Fibroblast of lung (primary cell): ENCODE results near the gene GDF15. TPM values are rescaled to one million over a fixed set of nuclear protein-coding genes. Genes with fewer than 3 reads are reported as not detected.
A peak's percentile ranks its signal among the peaks of the same experiment; 100 is the strongest.

Experiments
- DNase-seq, 2 donors: peaks; one replicate each; pipeline versions ENCODE4 v3.0.0 to v3.0.0-alpha.2; 2010; ENCODE audit warnings: low read depth in 2 of 2
- H2AFZ ChIP-seq: 2 replicates; pipeline ENCODE4 v1.5.1; 2012; ENCODE audit warnings: low read length, control low read depth, inconsistent platforms
- H3K27ac ChIP-seq: 2 replicates; pipeline ENCODE4 v1.5.1; 2011; ENCODE audit warnings: low read length, control low read depth; ENCODE audit not compliant: insufficient read depth
- H3K27me3 ChIP-seq: 2 replicates; pipeline ENCODE4 v1.5.1; 2011; ENCODE audit warnings: mild to moderate bottlenecking, low read length; ENCODE audit not compliant: control insufficient read depth, insufficient read depth
- H3K36me3 ChIP-seq: 2 replicates; pipeline ENCODE4 v1.5.1; 2011; ENCODE audit warnings: low read length; ENCODE audit not compliant: control insufficient read depth, insufficient read depth
- H3K4me1 ChIP-seq: 2 replicates; pipeline ENCODE4 v1.5.1; 2011; ENCODE audit warnings: low read length; ENCODE audit not compliant: control insufficient read depth, insufficient read depth; ENCODE audit errors: extremely low read depth
- H3K4me2 ChIP-seq: 2 replicates; pipeline ENCODE4 v1.5.1; 2011; ENCODE audit warnings: low read length, control low read depth; ENCODE audit not compliant: insufficient read depth; ENCODE audit errors: extremely low read depth
- H3K4me3 ChIP-seq, 4 experiments: fragments of 200-600 bp in 1 of 4; sonication (generic) in 1 of 4; replicated peaks in 1 of 4; 2 replicates each; pipeline ENCODE4 v1.5.1; 2011 to 2016; ENCODE audit warnings: low read length in 4 of 4, low read depth in 3 of 4, mild to moderate bottlenecking in 3 of 4, control low read depth in 2 of 4, inconsistent platforms in 1 of 4, mixed read lengths in 1 of 4; ENCODE audit not compliant: insufficient read depth in 1 of 4; ENCODE audit errors: control extremely low read depth in 1 of 4
- H3K79me2 ChIP-seq: 2 replicates; pipeline ENCODE4 v1.5.1; 2012; ENCODE audit warnings: mild to moderate bottlenecking, low read length, inconsistent platforms; ENCODE audit not compliant: control insufficient read depth, insufficient read depth
- H3K9ac ChIP-seq: 2 replicates; pipeline ENCODE4 v1.5.1; 2011; ENCODE audit warnings: mild to moderate bottlenecking, low read length, control low read depth; ENCODE audit not compliant: insufficient read depth
- H3K9me3 ChIP-seq: 2 replicates; pipeline ENCODE4 v1.5.1; 2012; ENCODE audit warnings: low read depth, low read length; ENCODE audit not compliant: control insufficient read depth, insufficient read depth
- H4K20me1 ChIP-seq: 2 replicates; pipeline ENCODE4 v1.5.1; 2011; ENCODE audit warnings: low read length; ENCODE audit not compliant: control insufficient read depth, insufficient read depth; ENCODE audit errors: extremely low read depth
- EZH2 ChIP-seq: IDR thresholded peaks from 2 replicates; pipeline ENCODE4 v1.5.1; 2012; ENCODE audit warnings: low read length, control low read depth, mild to moderate bottlenecking; ENCODE audit errors: missing control alignments
- polyA plus RNA-seq, 2 donors: library from polyadenylated mRNA; depleted of rRNA in 1 of 2; stranded (reverse) in 1 of 2; unstranded in 1 of 2; fragments of >200 nt; gene quantifications; 2 replicates each; pipeline ENCODE4 v1.2.1, GENCODE V29; 2011 to 2012; ENCODE audit warnings: missing spikeins in 1 of 2
- total RNA-seq: library from RNA; depleted of rRNA; stranded (reverse); fragments of >200 nt; gene quantifications from 2 replicates; pipeline ENCODE4 v1.2.1, GENCODE V29; 2014
- TF ChIP-seq, protein P1 (sequence below), 2 donors: IDR thresholded peaks in 1 of 2; conservative IDR thresholded peaks in 1 of 2; 1 replicate in 1 of 2; 2 replicates in 1 of 2; pipeline ENCODE4 v1.5.1; 2011 to 2012; ENCODE audit warnings: low read length in 2 of 2, control low read depth in 1 of 2, inconsistent platforms in 1 of 2, low read depth in 1 of 2, mild to moderate bottlenecking in 1 of 2

GDF15 gene
- total and polyA plus RNA-seq, 2 donors (not counting 1 experiment from before 2014, with no cell fraction given) = 8.6 to 140 TPM

- Histone ChIP-seq H3K27me3 (no peaks in the 10 kb centered on the region), H3K4me2 (peak overlapping the region; percentile 23), H4K20me1 (no peaks in the 10 kb centered on the region), H3K36me3 (peaks cover 2% of the 10 kb centered on the region), H3K9me3 (no peaks in the 10 kb centered on the region), H3K79me2 (peaks cover 58% of the 10 kb centered on the region), H3K4me3 (peak overlapping the region in 1 of 4 experiments; percentile 77), H3K27ac (no peak overlapping the region), H2AFZ (no peak overlapping the region), H3K4me1 (peaks cover 35% of the 10 kb centered on the region), H3K9ac (no peak overlapping the region)
- no peak for DNase-seq
- TF ChIP-seq EZH2 = no peak
- TF ChIP-seq, protein P1, sequence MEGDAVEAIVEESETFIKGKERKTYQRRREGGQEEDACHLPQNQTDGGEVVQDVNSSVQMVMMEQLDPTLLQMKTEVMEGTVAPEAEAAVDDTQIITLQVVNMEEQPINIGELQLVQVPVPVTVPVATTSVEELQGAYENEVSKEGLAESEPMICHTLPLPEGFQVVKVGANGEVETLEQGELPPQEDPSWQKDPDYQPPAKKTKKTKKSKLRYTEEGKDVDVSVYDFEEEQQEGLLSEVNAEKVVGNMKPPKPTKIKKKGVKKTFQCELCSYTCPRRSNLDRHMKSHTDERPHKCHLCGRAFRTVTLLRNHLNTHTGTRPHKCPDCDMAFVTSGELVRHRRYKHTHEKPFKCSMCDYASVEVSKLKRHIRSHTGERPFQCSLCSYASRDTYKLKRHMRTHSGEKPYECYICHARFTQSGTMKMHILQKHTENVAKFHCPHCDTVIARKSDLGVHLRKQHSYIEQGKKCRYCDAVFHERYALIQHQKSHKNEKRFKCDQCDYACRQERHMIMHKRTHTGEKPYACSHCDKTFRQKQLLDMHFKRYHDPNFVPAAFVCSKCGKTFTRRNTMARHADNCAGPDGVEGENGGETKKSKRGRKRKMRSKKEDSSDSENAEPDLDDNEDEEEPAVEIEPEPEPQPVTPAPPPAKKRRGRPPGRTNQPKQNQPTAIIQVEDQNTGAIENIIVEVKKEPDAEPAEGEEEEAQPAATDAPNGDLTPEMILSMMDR (conservative IDR thresholded peaks at IDR 0.05 in 1 of 2, IDR thresholded peaks at IDR 0.05 in 1 of 2; ENCODE audit: low read depth in 1 of 2, low read length in 2 of 2) = no peak
Measured at GRCh38 chr19:18421371-18421959, 35.5 kb downstream of the GDF15 start.

GRCh38 chr19:18422530-18423191 lies 36.7 kb downstream of the GDF15 start:
- no peaks in the 10 kb centered on the region for H4K20me1 ChIP-seq
- H3K9me3 ChIP-seq = no peaks in the 10 kb centered on the region
- no peak overlapping the region for H3K4me2 ChIP-seq
- H3K27me3 ChIP-seq = no peaks in the 10 kb centered on the region
- no peak overlapping the region for H3K27ac ChIP-seq
- TF ChIP-seq, protein P1 (conservative IDR thresholded peaks at IDR 0.05 in 1 of 2, IDR thresholded peaks at IDR 0.05 in 1 of 2; ENCODE audit: low read depth in 1 of 2, low read length in 2 of 2) = no peak
- TF ChIP-seq EZH2 = no peak
- DNase-seq = no peak
- H2AFZ ChIP-seq = no peak overlapping the region
- H3K4me1 ChIP-seq = peaks cover 36% of the 10 kb centered on the region
- H3K9ac ChIP-seq = no peak overlapping the region
- no peak overlapping the region for H3K4me3 ChIP-seq
- H3K36me3 ChIP-seq = peaks cover 2% of the 10 kb centered on the region
- peaks cover 70% of the 10 kb centered on the region for H3K79me2 ChIP-seq

GRCh38 chr19:18423258-18424020 lies 37.5 kb downstream of the GDF15 start:
- Histone ChIP-seq H2AFZ (no peak overlapping the region), H3K36me3 (peaks cover 4% of the 10 kb centered on the region), H3K79me2 (peaks cover 71% of the 10 kb centered on the region), H3K27me3 (no peaks in the 10 kb centered on the region), H3K9ac (no peak overlapping the region), H4K20me1 (no peaks in the 10 kb centered on the region), H3K4me3 (no peak overlapping the region), H3K27ac (no peak overlapping the region), H3K4me1 (peaks cover 33% of the 10 kb centered on the region), H3K9me3 (no peaks in the 10 kb centered on the region), H3K4me2 (no peak overlapping the region)
- DNase-seq = no peak
- TF ChIP-seq EZH2 = no peak
- TF ChIP-seq, protein P1 (conservative IDR thresholded peaks at IDR 0.05 in 1 of 2, IDR thresholded peaks at IDR 0.05 in 1 of 2; ENCODE audit: low read depth in 1 of 2, low read length in 2 of 2) = no peak
